ENCODE results near the gene PXN.
"Not testable (repeated sequence)": the region's sequence is repeated elsewhere in the genome, so short reads cannot be mapped to it uniquely, and the experiment has no call there.

Gene PXN

DNA sequence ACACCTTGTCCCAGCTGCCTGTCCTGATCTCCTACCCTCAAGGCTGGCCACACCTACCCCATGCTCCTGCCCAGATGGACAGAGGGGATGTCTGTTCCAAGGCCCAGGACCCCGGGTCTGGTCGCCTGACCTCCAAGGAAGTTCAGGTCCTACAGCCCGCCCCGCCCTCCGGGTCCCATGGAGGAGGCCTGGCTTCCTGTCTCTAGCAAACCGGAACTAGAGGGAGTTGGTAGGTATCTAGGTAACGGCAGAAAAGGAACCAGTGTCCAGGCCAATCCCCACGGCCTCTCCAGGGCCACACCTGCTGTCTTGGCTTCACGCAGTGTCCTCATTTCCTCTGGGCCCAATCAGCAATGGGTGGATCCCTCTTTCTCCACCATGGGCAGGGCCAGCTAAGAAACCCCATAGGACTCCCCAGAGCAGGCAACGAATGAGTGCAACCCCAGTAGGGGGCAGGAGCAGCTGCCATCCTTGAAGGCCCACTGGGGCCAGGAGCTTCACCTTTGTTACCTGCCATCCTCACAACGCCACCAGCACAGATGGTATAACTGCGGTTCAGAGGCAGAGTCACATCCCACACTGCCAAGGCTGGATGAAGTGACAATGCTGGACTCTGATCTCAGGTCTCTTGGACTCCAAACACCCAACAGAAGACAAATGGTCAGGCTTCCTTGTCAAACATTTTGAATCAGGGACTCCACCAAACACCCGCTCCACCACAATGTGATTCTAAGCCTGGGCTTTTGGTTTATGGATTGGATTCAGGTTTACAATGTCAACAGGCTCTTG is 39.5 kb downstream of the PXN start:
- DNase-seq (ENCODE audit: low read depth): no peak

DNA sequence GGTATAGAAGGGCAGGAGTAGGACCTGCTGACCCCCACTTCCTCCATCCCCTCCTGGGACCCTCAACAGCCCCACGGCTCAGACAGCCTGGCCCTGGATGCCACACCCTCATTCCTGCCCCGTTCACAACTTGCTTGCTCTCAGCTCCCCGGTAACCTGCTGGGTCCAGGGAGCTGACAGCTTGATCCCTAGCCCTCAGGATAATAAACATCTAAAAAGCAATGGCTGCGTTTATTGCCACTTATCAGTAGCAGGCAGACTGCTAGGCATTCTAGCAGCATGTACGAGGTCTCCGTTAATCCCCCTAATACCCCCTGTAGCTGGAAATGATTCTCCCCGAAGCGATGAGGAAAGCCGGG is 40.4 kb downstream of the PXN start:
- no peak for DNase-seq (ENCODE audit: low read depth)

DNA sequence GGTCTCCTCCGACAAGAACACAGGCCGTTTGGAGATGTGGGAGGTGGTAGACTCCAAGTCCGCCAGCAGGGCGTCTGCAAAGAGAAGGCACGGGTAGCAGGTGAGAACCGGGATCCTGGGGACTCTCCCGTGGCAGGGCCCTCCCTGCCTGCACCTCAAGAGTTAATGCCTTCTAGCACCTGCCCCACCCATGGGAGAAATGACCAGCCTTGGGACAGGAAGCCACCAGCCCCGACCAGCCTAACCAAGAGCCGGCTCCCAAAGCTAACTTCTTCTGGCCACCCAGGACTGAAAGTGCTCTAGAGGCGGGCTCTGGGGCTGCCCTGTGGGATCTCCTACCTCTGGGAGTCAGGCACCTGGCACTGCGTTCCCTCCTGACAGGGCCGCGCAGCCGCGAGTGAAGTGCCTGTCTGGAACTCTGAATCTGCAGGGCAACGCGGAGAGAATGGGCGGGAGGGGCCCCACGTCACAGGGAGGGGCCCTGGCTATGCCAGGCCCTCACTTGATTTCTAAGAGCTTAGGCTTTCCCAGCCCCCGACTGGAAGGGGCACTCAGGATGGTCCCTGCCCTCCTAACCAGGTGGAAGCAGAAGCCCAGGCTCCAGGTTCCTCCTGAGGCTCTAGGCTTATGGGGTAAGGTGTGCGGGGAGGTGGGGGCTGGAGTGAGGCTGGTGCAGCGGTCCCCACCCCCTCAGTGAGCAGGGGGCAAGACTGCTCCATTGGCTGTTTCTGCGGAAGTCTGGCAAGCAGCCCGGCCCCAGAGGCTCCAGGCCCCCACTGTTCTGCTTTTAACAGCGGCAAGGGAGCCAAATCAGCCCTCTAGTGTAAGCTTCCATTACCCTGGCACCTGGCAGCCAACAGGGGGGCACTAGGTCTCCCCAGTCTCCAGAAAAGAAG is 41.0 kb downstream of the PXN start:
- DNase-seq (ENCODE audit: low read depth): no peak

DNA sequence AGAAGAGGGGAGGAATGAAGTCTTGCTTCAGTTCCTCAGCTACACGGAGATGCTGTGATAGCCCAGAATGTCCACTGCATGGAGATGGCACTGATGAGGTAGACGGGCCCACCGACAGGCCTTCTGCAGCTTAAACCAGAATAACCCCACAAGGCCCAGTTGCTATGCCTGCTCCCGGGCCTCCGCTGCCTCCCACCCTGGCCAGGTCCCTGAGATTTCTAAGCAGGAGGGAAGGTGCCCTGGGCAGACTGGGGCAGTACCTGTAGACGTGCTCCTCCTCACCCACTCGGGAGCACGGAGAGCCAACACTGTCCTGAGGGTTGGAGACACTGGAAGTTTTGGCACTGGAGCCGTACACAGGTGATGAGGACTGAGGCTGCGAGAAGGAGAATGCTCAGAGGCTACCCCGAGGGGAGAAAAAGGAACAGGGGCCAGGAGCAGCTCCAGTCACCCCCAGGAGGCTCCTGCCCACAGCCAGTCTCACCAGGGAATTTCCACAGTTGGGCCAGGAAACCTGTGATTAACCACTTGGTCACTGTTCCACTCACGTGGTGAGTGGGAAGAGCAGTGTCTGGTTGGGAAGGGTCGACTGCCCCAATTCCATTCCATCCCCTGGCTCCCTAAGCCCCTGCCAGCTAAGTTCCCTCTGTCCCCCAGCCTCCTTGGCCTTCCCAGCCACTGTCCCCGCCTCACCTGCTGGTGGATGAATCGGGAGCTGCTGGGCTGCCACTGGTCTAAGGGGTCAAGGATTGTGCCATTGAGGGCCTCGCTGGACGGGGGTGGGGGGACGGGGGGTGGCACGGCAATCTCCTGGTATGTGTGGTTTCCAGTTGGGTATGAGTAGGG is 41.8 kb downstream of the PXN start:
- DNase-seq (ENCODE audit: low read depth): no peak

DNA sequence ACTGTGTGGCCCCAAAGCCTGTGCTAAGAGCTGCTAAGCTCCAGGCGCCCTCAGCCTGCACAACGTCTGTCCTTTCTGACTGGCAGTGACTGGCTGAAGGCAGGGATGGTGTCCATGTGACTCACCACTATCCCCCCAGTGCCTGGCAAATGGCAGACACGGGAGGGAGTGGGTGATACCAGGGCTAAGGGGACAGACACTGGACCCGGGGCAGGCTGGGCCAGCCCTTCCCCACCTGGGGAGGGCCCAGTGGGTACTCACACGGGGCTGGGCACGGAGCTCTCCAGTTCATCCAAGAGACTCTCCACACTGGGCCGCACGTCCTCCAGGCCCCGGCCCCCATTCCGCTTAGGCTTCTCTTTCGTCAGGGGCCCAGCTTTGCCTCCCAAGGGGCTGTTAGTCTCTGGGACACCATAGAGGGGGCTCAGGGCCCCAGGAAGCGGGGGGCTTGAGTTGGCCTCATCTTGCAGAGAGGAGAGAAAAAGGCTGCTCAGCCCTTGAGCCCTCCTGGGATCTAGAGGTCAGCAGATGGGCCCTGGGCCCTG is 43.2 kb downstream of the PXN start:
- DNase-seq (ENCODE audit: low read depth): no peak

DNA sequence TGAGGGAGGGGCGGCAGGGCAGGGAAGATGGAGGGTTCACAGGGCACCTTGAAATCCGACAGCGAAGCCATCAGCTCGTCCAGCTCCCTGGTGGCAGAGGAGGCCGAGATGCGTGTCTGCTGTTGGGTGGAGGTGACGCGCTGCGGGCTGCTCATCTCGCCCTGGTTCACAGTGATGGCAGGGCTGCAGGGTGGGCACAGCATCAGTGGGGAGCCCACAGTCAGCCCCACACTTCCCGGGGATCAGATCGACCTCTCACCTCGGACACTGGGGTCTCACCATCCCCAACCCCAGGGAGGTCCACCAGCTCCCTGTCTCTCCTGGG is 44.0 kb downstream of the PXN start:
- no peak for DNase-seq (ENCODE audit: low read depth)

DNA sequence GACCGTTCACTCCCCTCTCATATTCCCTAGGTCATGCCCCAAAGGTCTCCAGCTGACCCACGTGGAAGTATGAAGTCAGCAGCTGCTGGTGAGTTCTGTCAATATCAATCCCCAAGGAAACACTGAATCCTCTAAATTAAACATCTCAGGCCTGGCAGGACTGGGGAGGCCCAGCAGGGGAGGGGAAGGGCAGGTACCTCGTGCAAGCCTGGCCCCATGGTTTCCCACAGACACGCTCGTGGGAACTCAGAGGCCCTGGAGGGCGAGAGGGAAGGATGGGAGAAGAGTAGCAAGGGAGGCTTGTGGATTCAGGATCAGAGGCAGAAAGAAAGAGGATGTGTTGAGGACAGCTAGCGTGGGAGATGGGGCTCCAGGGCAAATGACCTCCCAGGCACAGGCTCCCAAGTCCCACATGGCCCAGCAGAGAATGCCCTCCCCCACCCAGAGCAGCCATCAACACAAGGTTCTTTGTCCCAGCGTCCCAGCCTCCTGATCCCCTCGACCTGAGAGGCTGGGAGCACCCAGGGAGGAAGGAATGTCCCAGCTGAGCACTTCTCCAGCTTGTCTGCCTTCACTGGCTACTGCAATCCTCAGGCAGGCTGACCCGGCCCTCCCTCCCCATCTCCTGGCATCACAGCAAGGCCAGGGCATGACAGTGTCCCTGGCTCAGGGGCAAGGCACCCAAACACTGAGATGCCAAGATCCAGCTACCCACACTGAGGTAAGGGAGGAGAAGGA is 44.5 kb downstream of the PXN start:
- DNase-seq (ENCODE audit: low read depth): no peak

DNA sequence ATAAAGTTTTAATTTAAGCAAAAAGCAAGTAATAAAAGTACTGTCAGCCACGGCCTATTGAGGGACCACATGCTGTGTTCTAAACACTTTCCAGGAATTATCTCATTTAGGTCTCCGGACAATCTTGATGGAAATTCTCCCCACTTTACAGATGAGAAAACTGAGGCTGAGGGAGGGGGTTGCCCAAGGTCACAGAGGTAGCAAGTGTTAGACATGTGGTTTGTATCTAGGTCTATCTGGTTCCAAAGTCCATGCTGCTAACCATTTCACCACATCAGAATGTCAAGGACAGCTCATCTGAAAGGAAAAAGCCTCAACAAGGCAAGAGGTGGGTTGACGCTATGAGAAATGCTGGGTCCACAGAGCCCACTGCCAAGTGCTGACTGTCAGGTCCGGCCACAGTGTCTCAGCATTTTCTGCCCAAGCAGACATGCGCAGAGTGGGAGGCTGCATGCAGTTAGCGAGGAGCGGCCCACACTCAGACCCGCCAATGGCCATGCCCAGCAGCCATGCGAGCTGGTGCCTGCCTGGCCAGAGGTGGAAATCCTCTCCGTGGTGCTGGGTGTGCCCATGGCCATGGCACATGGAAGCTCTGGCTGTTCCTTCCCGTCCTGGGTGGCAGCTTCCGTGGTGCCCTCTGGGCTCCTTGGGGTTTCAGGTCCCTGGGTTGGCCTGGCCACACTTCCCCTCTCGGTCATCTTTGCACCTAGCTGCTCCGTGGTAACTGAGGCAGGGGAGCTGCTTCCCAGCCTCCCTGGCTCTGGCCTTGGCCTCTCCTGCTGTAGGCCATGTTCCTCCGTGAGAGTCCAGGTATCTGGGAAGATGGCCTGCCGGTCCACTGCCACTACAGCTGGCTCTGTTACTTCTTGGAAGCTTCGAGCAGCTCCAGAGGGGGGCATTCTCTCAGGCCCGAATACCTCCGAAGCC is 46.6 kb downstream of the PXN start:
- no peak for DNase-seq (ENCODE audit: low read depth)

DNA sequence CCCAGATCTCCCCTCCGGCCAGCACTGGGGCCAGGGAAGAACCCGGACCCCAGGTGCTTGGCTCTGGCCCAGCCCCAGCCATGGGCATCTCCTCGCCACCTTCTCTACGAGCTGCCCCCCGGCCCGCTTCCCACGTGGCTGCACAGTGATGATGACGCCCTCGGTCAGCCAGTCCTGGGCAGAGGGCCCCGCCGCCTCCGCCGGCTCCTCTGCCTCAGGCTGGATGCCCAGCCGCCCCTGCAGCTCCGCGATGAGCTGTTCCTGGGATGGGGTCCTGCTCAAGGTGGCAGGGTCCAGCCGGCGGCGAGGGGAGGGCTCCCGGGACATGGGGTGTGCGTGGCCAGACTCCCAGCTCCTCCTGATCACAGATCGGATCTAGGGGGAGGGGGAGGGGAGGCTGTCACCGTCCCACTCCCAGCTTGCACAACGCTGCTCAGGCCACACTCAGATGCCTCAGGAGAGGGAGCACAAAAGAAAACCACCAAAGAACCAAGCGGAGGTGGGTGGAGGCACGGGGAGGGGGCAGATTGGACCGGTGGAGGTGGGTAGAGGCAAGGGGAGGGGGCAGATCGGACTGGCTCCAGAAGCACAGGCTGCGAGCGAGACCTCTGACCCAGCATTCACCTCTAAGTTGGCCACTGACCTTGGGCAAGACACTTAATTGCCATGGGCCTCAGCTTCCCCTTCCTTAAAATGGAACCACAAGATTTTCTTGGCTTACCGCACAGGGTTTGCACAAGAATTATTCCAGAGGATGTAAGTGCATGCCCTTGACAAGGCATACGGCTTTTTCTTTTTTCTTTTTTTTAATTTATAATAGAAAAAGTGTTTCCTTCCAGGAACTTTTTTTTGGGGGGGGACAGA is 48.6 kb downstream of the PXN start:
- DNase-seq (ENCODE audit: low read depth): no peak

DNA sequence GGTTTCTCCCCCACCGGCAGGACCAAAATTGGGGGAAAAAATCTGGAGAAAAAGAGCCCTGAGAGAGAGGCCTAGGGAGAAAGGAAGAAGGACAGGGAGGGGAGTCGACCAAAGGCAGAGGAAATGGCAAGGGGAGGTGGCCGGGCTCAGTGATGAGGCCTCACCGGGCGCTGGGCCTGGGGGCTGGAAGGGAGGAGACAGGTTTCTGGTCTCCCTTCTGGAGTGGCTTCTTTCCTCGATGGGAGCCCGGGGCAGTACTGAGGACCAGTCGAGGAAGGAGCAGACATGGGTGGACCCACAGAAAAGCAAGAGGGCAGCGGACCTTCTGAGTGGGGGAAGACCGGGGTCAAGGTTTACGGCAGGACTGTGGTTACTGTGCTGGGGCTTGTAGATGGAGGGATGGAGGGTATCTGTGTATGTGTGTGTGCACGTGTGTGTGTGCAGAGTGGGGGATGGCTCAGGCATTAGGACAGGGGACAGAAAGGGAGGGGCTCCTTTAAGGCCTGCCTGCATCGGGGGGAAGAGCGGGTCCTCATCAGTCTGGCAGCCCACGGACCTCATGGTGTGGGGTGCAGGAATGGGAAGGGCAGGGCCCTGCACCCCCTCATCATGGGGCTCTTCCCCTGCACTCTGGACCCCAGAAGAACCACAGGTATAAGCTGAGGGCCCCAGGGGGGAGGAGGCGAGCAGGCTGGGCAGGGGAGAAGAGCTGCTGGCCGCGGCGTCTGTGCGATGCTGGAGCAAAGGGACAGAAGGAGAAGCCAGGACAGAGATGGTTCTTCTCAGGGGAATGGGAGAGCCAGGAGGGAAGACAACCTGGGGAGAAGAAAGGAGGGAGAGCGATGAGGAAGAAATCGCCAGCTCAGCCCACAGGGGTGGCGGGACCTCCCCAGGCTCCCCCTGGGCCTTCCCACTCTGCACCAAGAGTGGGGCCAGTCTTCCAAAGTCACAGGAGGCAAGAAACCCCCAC is 49.5 kb downstream of the PXN start:
- no peak for DNase-seq (ENCODE audit: low read depth)

DNA sequence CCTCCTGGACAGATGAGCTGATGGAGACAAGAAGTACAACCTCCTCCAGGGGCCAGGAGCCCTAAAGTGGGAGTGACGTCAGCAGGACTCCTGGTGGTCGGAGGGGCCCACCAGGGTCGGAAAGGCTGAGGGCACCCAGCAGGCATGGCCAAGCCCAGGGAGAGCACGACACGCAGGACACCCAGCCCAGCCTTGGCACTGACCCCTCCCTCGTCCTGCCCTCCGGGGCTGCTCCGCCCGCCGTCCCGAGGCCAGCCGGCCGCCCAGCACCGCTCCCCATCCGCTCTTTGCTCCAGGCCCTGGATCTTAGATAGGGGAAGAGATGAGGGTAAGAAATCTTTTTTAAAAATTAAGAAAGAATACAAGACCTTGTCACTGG is 50.2 kb downstream of the PXN start:
- no peak for DNase-seq (ENCODE audit: low read depth)

DNA sequence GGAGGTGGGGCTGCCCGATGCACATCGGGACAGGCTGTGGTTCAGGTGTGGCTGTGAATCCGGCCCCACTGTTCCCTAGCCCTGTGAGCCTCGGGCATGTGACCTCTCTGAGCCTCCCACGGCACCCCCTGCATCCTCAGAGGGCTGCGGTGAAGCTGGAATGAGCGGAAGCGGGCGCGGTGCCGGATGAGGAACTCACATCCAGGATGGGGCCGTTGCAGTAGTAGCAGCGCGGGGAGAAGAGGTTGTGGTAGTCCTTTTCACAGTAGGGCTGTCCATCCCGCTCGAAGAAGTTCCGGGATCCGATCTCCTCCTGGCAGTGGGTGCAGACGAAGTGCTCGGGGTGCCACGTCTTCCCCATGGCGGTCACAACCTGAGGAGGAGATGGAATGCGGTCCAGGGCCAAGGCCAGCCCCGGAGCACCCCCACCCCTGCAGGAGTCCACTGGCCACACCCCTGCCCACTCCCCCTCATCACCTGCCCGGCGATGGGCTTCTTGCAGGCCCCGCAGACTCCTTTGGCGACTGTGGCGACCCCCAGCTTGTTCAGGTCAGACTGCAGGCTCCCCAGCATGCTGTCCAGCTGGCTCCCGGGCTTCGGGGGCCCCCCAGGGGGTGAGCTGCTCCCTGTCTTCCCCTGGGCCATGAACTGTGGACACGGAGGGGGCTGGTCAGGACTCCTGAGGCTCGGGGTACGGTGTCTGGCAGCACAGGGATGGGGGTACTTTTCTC is 50.7 kb downstream of the PXN start:
- DNase-seq (ENCODE audit: low read depth): no peak

DNA sequence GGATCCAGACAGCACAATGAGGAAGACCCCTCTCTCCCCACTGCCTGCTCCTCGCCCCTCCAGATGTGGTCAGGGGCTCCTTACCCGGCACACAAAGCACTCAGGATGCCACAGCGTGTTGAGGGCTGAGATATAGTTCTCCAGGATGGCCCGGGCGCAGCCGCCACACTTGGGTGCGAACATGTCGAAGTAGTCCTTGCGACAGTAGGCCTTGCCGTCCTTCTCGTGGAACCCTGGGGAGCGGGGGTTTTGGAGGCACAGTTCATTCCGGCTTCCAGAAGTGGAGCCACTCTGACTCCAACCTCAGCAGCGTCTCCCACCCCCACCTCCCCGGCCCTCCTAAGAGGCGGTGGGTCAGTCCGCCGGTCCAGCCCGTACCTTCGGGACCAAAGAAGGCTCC is 51.8 kb downstream of the PXN start:
- no peak for DNase-seq (ENCODE audit: low read depth)

DNA sequence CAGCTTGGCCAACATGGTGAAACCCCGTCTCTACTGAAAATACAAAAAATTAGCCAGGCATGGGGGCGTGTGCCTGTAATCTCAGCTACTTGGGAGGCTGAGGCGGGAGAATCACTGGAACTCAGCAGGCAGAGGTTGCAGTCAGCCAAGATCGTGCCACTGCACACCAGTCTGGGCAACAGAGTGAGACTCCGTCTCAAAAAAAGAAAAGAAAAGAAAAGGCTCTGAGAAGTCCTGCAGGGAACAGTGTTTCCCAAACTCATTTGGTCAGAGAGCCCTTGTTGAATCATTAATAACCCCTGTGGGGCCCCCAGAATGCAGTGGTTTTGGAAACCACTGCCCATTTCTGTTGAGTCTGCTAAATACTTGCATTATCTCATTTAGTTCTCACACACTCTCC is 52.3 kb downstream of the PXN start:
- DNase-seq (ENCODE audit: low read depth): not testable (repeated sequence)

DNA sequence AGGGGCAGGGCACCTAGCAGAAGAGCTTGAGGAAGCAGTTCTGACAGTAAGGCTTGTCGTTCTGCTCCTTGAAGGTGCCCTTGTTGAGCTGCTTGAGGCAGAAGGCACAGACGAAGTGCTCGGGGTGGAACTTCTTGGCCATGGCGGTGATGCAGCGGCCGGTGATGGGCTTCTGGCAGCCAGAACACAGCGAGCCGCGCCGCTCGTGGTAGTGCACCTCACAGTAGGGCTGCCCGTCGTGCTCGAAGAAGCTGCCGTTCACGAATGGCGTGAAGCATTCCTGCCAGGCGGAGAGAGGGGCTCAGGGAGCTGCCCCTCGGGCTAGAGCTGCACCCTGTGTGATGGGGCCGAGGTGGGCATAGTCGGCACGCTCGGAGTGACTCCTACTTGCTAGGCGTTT is 53.2 kb downstream of the PXN start:
- DNase-seq (ENCODE audit: low read depth): no peak

DNA sequence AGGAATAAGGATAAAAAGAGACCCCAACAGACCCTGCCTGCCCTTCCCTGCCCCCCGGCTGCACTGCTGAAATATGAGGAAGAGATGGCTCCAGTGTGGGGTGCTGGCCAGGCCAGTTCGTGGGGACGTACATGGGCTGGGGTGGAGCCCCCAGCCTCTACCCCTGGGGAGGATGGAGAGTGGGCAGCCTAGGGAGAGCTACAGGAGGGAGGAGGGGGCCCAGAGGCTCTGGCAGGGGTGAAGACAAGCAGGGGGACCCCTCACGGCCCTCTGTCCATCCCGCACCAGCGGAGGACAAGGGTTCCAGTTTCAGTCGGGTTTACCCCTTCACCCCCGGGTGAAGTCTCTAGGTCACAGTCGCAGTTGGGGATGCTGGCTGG is 53.6 kb downstream of the PXN start:
- no peak for DNase-seq (ENCODE audit: low read depth)

DNA sequence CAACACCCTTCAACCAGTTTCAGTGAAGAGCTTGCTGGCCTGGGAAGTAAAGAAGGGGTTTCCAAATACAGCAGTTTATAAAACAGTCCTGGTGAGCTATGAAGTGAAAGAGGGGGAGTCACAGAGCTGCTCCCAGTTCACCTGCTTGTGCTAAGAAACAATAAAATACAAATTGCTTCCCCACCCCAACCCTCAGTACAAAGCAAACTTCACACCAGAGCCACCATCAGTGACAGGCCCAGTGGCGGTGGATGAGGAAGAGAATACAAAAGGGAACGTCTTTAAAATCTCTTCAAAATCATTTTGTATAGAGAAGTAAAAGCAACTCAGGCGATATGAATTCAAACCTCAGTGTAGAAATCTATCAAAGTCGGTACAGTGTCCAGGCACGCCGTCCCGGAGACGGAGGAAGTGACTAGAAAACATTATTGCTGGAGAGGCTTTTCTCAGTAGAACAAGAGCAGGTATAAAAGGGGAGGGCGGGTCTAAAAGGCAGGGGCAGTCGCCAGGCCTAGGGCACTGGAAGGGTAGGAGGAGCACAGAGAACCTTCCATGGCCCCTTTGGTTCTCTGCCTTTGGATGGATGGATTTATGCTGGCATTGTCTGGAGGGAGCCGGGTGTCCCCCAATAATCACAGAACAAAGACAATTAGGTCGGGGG is 54.2 kb downstream of the PXN start:
- DNase-seq (ENCODE audit: low read depth): no peak

Measured in stimulated activated CD8-positive, alpha-beta memory T cell treated with anti-CD3 and anti-CD28 coated beads, Interleukin-15, amount 100 ng/mL, for 1 hour (primary cell).